ENCODE data around the gene MICU2. TPM values are rescaled to one million over a fixed set of nuclear protein-coding genes. Genes with fewer than 3 reads are reported as not detected.

MICU2 gene
- total and polyA plus RNA-seq, 2 of the 13 experiments (the other 11 are each of a cell fraction or from before 2014, with no cell fraction given), result 31.7 to 42.4 TPM

DNA sequence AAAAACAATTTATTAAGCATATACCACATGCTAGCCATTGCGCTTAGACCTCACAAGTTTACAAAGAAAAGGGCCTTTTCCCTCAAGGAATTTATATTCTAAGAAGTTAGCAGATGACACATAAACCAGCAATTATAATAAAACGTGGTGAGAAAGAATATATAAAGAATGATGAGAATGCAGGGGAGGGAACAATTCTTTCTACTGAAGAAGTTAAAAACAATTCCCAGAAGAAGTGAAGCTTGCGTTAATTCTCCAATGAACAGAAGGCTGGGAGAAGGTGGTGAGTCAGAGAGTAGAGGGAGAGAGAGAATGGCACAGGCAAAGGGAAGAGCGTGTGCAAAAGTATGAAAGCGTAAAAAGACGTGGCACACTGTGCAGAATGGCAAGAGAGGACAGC lies 75.4 kb downstream of the MICU2 start:
- Histone ChIP-seq H3K27me3 (ENCODE audit: control insufficient read depth in 1 of 2, insufficient read depth in 2 of 2, low read length in 2 of 2) (no peaks in the 10 kb centered on the region), H3K9ac (ENCODE audit: insufficient read depth, low read depth, low read length) (no peak overlapping the region), H3K4me2 (ENCODE audit: low read depth, low read length) (no peak overlapping the region), H2AFZ (ENCODE audit: low read length) (no peak overlapping the region), H3K27ac (ENCODE audit: extremely low read length, insufficient read depth, low read length) (no peak overlapping the region), H3K4me3 (replicated peaks in 1 of 3; ENCODE audit: insufficient read depth in 1 of 3, low read depth in 2 of 3, low read length in 3 of 3) (no peak overlapping the region), H3K4me1 (ENCODE audit: insufficient read depth, low read length) (peaks cover 37% of the 10 kb centered on the region), H3K36me3 (replicated peaks in 1 of 2; ENCODE audit: control insufficient read depth in 1 of 2, insufficient read depth in 2 of 2, low read length in 2 of 2) (peaks cover 0 to 3% of the 10 kb centered on the region in 2 experiments; a peak in 1 of 5 replicates), H3K9me3 (ENCODE audit: low read length) (no peaks in the 10 kb centered on the region), H4K20me1 (ENCODE audit: insufficient read depth, low read length) (no peaks in the 10 kb centered on the region), H3K79me2 (ENCODE audit: insufficient read depth, low read length) (no peaks in the 10 kb centered on the region)
- WGBS (ENCODE audit: low lambda C conversion rate), result 95% methylated on average over 6 of the region's 6 CpGs
- FAIRE-seq (no peak), DNase-seq (ENCODE audit: low spot score) (no peak), ATAC-seq (no peak)
- no TSS peak for BruUV-seq (replicated peaks)
- intact Hi-C loops (cut with micrococcal nuclease; ENCODE audit: unreplicated experiment), result no loop called here
- in situ Hi-C loops (cut with HindIII; ENCODE audit: extremely low pct_ligation_motif_present, low pct_unique_long_range_greater_than_20kb), result no loop called here
- POLR2A ChIA-PET, result no interaction called here
- CTCF ChIA-PET (ENCODE audit: low intra/inter-chr PET ratio, low total read pairs), result no interaction called here
- TF ChIP-seq ZNF331 (CRISPR knock-in tag; IDR thresholded peaks at IDR 0.05) (no peak), SOX6 (IDR thresholded peaks at IDR 0.05) (no peak), SOX6 (CRISPR knock-in tag; IDR thresholded peaks at IDR 0.05) (no peak), ZNF878 (CRISPR knock-in tag; IDR thresholded peaks at IDR 0.05) (no peak), FOSL1 (CRISPR knock-in tag; IDR thresholded peaks at IDR 0.05; ENCODE audit: borderline replicate concordance) (no peak), GFI1 (CRISPR knock-in tag; IDR thresholded peaks at IDR 0.05; ENCODE audit: borderline replicate concordance) (no peak)
- TF ChIP-seq, protein P1, sequence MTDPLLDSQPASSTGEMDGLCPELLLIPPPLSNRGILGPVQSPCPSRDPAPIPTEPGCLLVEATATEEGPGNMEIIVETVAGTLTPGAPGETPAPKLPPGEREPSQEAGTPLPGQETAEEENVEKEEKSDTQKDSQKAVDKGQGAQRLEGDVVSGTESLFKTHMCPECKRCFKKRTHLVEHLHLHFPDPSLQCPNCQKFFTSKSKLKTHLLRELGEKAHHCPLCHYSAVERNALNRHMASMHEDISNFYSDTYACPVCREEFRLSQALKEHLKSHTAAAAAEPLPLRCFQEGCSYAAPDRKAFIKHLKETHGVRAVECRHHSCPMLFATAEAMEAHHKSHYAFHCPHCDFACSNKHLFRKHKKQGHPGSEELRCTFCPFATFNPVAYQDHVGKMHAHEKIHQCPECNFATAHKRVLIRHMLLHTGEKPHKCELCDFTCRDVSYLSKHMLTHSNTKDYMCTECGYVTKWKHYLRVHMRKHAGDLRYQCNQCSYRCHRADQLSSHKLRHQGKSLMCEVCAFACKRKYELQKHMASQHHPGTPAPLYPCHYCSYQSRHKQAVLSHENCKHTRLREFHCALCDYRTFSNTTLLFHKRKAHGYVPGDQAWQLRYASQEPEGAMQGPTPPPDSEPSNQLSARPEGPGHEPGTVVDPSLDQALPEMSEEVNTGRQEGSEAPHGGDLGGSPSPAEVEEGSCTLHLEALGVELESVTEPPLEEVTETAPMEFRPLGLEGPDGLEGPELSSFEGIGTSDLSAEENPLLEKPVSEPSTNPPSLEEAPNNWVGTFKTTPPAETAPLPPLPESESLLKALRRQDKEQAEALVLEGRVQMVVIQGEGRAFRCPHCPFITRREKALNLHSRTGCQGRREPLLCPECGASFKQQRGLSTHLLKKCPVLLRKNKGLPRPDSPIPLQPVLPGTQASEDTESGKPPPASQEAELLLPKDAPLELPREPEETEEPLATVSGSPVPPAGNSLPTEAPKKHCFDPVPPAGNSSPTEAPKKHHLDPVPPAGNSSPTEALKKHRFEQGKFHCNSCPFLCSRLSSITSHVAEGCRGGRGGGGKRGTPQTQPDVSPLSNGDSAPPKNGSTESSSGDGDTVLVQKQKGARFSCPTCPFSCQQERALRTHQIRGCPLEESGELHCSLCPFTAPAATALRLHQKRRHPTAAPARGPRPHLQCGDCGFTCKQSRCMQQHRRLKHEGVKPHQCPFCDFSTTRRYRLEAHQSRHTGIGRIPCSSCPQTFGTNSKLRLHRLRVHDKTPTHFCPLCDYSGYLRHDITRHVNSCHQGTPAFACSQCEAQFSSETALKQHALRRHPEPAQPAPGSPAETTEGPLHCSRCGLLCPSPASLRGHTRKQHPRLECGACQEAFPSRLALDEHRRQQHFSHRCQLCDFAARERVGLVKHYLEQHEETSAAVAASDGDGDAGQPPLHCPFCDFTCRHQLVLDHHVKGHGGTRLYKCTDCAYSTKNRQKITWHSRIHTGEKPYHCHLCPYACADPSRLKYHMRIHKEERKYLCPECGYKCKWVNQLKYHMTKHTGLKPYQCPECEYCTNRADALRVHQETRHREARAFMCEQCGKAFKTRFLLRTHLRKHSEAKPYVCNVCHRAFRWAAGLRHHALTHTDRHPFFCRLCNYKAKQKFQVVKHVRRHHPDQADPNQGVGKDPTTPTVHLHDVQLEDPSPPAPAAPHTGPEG (CRISPR knock-in tag; IDR thresholded peaks at IDR 0.05), result no peak
- TF ChIP-seq, protein P2, sequence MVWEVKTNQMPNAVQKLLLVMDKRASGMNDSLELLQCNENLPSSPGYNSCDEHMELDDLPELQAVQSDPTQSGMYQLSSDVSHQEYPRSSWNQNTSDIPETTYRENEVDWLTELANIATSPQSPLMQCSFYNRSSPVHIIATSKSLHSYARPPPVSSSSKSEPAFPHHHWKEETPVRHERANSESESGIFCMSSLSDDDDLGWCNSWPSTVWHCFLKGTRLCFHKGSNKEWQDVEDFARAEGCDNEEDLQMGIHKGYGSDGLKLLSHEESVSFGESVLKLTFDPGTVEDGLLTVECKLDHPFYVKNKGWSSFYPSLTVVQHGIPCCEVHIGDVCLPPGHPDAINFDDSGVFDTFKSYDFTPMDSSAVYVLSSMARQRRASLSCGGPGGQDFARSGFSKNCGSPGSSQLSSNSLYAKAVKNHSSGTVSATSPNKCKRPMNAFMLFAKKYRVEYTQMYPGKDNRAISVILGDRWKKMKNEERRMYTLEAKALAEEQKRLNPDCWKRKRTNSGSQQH (CRISPR knock-in tag; IDR thresholded peaks at IDR 0.05; ENCODE audit: low read depth), result no peak
- TF ChIP-seq, protein P3, sequence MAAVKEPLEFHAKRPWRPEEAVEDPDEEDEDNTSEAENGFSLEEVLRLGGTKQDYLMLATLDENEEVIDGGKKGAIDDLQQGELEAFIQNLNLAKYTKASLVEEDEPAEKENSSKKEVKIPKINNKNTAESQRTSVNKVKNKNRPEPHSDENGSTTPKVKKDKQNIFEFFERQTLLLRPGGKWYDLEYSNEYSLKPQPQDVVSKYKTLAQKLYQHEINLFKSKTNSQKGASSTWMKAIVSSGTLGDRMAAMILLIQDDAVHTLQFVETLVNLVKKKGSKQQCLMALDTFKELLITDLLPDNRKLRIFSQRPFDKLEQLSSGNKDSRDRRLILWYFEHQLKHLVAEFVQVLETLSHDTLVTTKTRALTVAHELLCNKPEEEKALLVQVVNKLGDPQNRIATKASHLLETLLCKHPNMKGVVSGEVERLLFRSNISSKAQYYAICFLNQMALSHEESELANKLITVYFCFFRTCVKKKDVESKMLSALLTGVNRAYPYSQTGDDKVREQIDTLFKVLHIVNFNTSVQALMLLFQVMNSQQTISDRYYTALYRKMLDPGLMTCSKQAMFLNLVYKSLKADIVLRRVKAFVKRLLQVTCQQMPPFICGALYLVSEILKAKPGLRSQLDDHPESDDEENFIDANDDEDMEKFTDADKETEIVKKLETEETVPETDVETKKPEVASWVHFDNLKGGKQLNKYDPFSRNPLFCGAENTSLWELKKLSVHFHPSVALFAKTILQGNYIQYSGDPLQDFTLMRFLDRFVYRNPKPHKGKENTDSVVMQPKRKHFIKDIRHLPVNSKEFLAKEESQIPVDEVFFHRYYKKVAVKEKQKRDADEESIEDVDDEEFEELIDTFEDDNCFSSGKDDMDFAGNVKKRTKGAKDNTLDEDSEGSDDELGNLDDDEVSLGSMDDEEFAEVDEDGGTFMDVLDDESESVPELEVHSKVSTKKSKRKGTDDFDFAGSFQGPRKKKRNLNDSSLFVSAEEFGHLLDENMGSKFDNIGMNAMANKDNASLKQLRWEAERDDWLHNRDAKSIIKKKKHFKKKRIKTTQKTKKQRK (IDR thresholded peaks at IDR 0.05; ENCODE audit: low read length), result no peak
- TF ChIP-seq, protein P4, sequence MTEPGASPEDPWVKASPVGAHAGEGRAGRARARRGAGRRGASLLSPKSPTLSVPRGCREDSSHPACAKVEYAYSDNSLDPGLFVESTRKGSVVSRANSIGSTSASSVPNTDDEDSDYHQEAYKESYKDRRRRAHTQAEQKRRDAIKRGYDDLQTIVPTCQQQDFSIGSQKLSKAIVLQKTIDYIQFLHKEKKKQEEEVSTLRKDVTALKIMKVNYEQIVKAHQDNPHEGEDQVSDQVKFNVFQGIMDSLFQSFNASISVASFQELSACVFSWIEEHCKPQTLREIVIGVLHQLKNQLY (CRISPR knock-in tag; IDR thresholded peaks at IDR 0.05), result no peak

Data from HepG2 (cell line).